DOHH2 (cell line): ENCODE data around the gene KRTAP10-5.

ENCODE experiments used
- EZH2phosphoT487 ChIP-seq: fragments of 200-600 bp; sonication (generic); IDR thresholded peaks from 2 replicates; pipeline ENCODE4 v1.6.1; 2017; ENCODE audit warnings: borderline replicate concordance, mild to moderate bottlenecking, antibody characterized with exemption, low read length, moderate library complexity, mixed read lengths
- TF ChIP-seq, protein P1 (sequence below): fragments of 200-600 bp; sonication (generic); IDR thresholded peaks from one replicate; pipeline ENCODE4 v1.5.1; 2014; ENCODE audit warnings: antibody characterized with exemption, mild to moderate bottlenecking, low read depth, low read length; ENCODE audit not compliant: poor library complexity, severe bottlenecking

DNA sequence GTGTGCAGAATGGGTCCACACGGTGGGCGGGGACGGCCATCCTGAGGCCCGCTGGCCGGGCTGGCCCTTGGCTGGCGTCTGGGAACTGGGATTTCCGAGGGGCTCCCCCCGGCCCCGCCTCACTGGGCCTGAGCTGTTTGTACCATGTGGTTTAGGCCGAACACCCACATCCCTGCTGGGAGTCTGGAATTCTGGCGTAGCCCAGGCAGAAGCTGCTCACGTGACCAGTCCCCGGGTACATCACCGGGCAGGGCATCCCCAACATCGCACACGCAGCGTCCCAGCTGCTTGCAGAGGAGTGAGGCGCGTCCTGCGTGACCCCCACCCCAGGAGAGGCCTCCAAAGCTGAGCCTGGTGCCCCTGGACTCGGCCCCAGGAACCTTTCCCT, 22.1 kb upstream of the KRTAP10-5 start:
- TF ChIP-seq, protein P1, sequence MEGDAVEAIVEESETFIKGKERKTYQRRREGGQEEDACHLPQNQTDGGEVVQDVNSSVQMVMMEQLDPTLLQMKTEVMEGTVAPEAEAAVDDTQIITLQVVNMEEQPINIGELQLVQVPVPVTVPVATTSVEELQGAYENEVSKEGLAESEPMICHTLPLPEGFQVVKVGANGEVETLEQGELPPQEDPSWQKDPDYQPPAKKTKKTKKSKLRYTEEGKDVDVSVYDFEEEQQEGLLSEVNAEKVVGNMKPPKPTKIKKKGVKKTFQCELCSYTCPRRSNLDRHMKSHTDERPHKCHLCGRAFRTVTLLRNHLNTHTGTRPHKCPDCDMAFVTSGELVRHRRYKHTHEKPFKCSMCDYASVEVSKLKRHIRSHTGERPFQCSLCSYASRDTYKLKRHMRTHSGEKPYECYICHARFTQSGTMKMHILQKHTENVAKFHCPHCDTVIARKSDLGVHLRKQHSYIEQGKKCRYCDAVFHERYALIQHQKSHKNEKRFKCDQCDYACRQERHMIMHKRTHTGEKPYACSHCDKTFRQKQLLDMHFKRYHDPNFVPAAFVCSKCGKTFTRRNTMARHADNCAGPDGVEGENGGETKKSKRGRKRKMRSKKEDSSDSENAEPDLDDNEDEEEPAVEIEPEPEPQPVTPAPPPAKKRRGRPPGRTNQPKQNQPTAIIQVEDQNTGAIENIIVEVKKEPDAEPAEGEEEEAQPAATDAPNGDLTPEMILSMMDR: no peak
- no peak for TF ChIP-seq EZH2phosphoT487
